OCI-LY7 (cell line): ENCODE data around the gene KIF12.

Source experiments
- CTCF ChIP-seq: fragments of 200-600 bp; sonication (generic); conservative IDR thresholded peaks from 2 replicates; pipeline ENCODE4 v1.5.1; 2014; ENCODE audit warnings: mild to moderate bottlenecking, antibody characterized with exemption, low read length, moderate library complexity, mixed read lengths
- EZH2phosphoT487 ChIP-seq: fragments of 200-600 bp; sonication (generic); IDR thresholded peaks from 2 replicates; pipeline ENCODE4 v1.6.1; 2018; ENCODE audit warnings: low read depth, borderline replicate concordance, mild to moderate bottlenecking, mixed run types, antibody characterized with exemption, low read length, moderate library complexity, mixed read lengths

GRCh38 chr9:114053246-114054005 is 45.7 kb downstream of the KIF12 start:
- no peak for TF ChIP-seq CTCF
- no peak for TF ChIP-seq EZH2phosphoT487
